Stomach (tissue), 9 donors: ENCODE results near the gene JAGN1. TPM values are rescaled to one million over a fixed set of nuclear protein-coding genes. Genes with fewer than 3 reads are reported as not detected.

Source experiments
- DNase-seq, 2 donors: peaks; one replicate each; pipeline versions ENCODE4 v3.0.0 to v3.0.0-alpha.2; 2013 to 2019
- H3K27ac ChIP-seq, 5 donors: fragments of 200-600 bp in 4 of 5; sonication (generic) in 4 of 5; one replicate each; pipeline ENCODE4 v1.5.1; 2013 to 2019; ENCODE audit warnings: mild to moderate bottlenecking in 1 of 5, moderate library complexity in 1 of 5
- H3K27me3 ChIP-seq, 3 donors: fragments of 200-600 bp; sonication (generic); one replicate each; pipeline ENCODE4 v1.5.1; 2017 to 2019; ENCODE audit warnings: mixed run types in 1 of 3
- H3K36me3 ChIP-seq, 4 donors: fragments of 200-600 bp; sonication (generic); 1 replicate in 3 of 4; 2 replicates in 1 of 4; pipeline ENCODE4 v1.5.1; 2016 to 2019
- H3K4me1 ChIP-seq, 4 donors: fragments of 200-600 bp; sonication (generic); one replicate each; pipeline ENCODE4 v1.5.1; 2016 to 2019
- H3K4me3 ChIP-seq, 4 donors: fragments of 200-600 bp; sonication (generic) in 3 of 4; one replicate each; pipeline ENCODE4 v1.5.1; 2016 to 2019; ENCODE audit warnings: mild to moderate bottlenecking in 1 of 4
- H3K9me3 ChIP-seq, 4 donors: fragments of 200-600 bp; sonication (generic); one replicate each; pipeline ENCODE4 v1.5.1; 2016 to 2019
- CTCF ChIP-seq, 7 experiments: fragments of 450-650 bp in 4 of 7; fragments of 200-600 bp in 3 of 7; sonication (generic) in 3 of 7; IDR thresholded peaks; one replicate each; pipeline ENCODE4 v1.5.1; 2016 to 2019; ENCODE audit warnings: antibody characterized with exemption in 7 of 7, control low read depth in 2 of 7, mild to moderate bottlenecking in 1 of 7
- EP300 ChIP-seq: sonication (generic); formaldehyde crosslinking; IDR thresholded peaks from one replicate; pipeline ENCODE4 v1.6.1; 2017; ENCODE audit warnings: antibody characterized with exemption
- POLR2A ChIP-seq, 4 donors: fragments of 450-650 bp; IDR thresholded peaks; one replicate each; pipeline ENCODE4 v1.6.1; 2016; ENCODE audit warnings: antibody characterized with exemption in 4 of 4, control low read depth in 2 of 4, mild to moderate bottlenecking in 1 of 4, moderate library complexity in 1 of 4
- POLR2AphosphoS5 ChIP-seq, 3 donors: sonication (generic); formaldehyde crosslinking; IDR thresholded peaks; one replicate each; pipeline ENCODE4 v1.6.1; 2016; ENCODE audit warnings: antibody characterized with exemption in 3 of 3
- WGBS, 5 donors: extraction: QIAGEN DNeasy Blood & Tissue Kit in 3 of 5; methylation state at CpG; one replicate each; pipeline versions ENCODE4 v1.1.5 to v1.1.7; 2013 to 2018; 5-methylcytosine and 5-hydroxymethylcytosine counted together
- intact Hi-C: fragments of 100-400 bp; cut with DNase I; formaldehyde crosslinking; loops from one replicate; pipeline ENCODE4 v1.15.1; 2023; ENCODE audit warnings: low total_unique reads
- polyA plus RNA-seq, 3 donors: library from polyadenylated mRNA; stranded (reverse); fragments of 200-250 nt; gene quantifications; one replicate each; pipeline ENCODE4 v1.2.3, GENCODE V29; 2013
- total RNA-seq, 5 donors: library from RNA; depleted of rRNA; stranded (reverse); fragments of >200 nt; gene quantifications; one replicate each; pipeline versions ENCODE4 v1.1.0 to v1.2.3, GENCODE V29; 2014 to 2016
- donor health status: healthy with polysubstance abuse.
- donor health status: Bipolar disorder and iron deficiency.
- donor health status: healthy.

JAGN1 gene
- total and polyA plus RNA-seq, 8 donors: 9.4 to 56.6 (median 26.5) TPM; not detected in 1

GRCh38 chr3:9930804-9931418 lies 40.5 kb downstream of the JAGN1 start:
- H3K36me3 ChIP-seq: peaks cover 0 to 49% (median 38%) of the 10 kb centered on the region in 4 donors
- no peak for TF ChIP-seq EP300
- TF ChIP-seq CTCF (IDR thresholded peaks at IDR 0.05): peak in 1 of 7 experiments; percentile 6
- TF ChIP-seq POLR2AphosphoS5 (IDR thresholded peaks at IDR 0.05): no peak
- no peak for TF ChIP-seq POLR2A (IDR thresholded peaks at IDR 0.05)
- no peaks in the 10 kb centered on the region for H3K27me3 ChIP-seq
- peaks cover 12 to 37% (median 34%) of the 10 kb centered on the region in 4 donors for H3K4me1 ChIP-seq
- intact Hi-C loops: no loop called here
- no peak overlapping the region for H3K4me3 ChIP-seq
- WGBS, 5 donors: 93 to 97% (median 95%) methylated on average over 4 of the region's 4 CpGs
- H3K27ac ChIP-seq: no peak overlapping the region
- H3K9me3 ChIP-seq: no peaks in the 10 kb centered on the region
- DNase-seq: no peak

DNA sequence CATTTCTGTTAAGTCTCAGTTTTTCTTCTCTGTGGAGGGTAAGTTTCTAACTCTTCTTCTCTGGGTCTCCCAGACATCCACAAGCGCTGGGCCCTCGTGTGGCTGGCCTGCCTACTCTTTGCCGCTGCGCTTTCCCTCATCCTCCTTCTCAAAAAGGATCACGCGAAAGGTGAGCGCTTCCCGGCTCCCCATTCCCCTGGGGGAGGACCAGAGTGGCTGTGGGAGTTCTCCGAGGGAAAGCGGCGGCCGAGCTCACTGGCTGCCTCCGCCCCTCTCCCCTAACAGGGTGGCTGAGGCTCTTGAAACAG lies 42.1 kb downstream of the JAGN1 start:
- intact Hi-C loops: no loop called here
- Histone ChIP-seq H3K4me1 (peaks cover 12 to 51% (median 45%) of the 10 kb centered on the region in 4 donors), H3K36me3 (peaks cover 0 to 51% (median 38%) of the 10 kb centered on the region in 4 donors), H3K4me3 (peak overlapping the region; percentile 64 to 78 (median 76)), H3K27ac (peak overlapping the region; percentile 93 to 98 (median 95)), H3K9me3 (no peaks in the 10 kb centered on the region), H3K27me3 (no peaks in the 10 kb centered on the region)
- WGBS, 5 donors: 3 to 10% (median 7%) methylated on average over 8 to 13 of the region's 13 CpGs
- peak in 1 of 3 donors; percentile 7 for TF ChIP-seq POLR2AphosphoS5 (IDR thresholded peaks at IDR 0.05)
- TF ChIP-seq POLR2A (IDR thresholded peaks at IDR 0.05): no peak
- DNase-seq: no peak

DNA sequence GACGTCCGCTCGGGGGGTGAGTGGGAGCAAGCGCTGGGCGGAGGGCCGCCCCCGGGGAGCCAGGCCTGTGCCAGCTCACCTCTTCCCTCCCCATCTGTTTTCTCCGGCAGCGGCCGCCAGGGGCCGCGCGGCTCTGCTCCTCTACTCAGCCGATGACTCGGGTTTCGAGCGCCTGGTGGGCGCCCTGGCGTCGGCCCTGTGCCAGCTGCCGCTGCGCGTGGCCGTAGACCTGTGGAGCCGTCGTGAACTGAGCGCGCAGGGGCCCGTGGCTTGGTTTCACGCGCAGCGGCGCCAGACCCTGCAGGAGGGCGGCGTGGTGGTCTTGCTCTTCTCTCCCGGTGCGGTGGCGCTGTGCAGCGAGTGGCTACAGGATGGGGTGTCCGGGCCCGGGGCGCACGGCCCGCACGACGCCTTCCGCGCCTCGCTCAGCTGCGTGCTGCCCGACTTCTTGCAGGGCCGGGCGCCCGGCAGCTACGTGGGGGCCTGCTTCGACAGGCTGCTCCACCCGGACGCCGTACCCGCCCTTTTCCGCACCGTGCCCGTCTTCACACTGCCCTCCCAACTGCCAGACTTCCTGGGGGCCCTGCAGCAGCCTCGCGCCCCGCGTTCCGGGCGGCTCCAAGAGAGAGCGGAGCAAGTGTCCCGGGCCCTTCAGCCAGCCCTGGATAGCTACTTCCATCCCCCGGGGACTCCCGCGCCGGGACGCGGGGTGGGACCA lies 42.6 kb downstream of the JAGN1 start:
- Histone ChIP-seq H3K27ac (peak overlapping the region; percentile 93 to 98 (median 95)), H3K4me3 (peak overlapping the region; percentile 64 to 78 (median 76)), H3K9me3 (no peaks in the 10 kb centered on the region), H3K36me3 (peaks cover 3 to 51% (median 41%) of the 10 kb centered on the region in 4 donors), H3K4me1 (peaks cover 12 to 53% (median 47%) of the 10 kb centered on the region in 4 donors), H3K27me3 (no peaks in the 10 kb centered on the region)
- 0 to 1% (median 0%) methylated on average over 14 to 77 of the region's 77 CpGs for WGBS, 5 donors
- intact Hi-C loops: no loop called here
- DNase-seq: peak; percentile 83 to 94
- TF ChIP-seq CTCF (IDR thresholded peaks at IDR 0.05) (peak in 5 of 7 experiments; percentile 65 to 82 (median 72)), EP300 (no peak), POLR2AphosphoS5 (IDR thresholded peaks at IDR 0.05) (peak; percentile 0 to 57 (median 1))

DNA sequence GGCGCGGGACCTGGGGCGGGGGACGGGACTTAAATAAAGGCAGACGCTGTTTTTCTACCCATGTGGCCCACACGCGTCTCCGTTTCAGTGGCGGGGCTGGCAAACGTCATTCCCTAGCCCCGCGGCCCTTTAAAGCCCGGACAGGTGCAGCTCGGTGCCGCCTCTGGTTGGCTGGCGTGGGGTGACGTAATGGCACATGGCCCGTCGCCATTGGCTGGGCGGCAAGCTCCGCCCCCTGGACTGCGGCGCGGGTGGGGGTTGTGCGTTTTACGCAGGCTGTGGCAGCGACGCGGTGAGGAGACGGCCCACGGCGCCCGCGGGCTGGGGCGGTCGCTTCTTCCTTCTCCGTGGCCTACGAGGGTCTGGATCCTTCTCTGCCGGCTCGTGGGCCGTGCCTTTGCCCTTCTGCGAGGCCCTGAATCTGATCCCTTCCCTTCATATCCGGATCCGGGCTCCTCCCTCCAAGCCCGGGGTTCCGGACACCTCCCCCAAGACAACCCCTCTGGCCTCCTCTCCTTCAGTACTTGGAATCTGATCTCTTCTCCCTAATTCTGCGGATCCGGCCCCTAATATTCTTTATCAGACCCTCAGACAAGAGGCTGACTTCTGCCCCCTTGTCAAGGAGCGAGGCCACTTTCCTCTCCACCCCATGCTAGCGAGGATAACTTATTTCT lies 43.3 kb downstream of the JAGN1 start, which contains the start of gene CRELD1:
Gene CRELD1 (plus strand): TSS at position 274 of the 674 bp plus-strand sequence. CDS start 605 bp downstream, outside the sequence.
- H3K4me1 ChIP-seq: peaks cover 12 to 53% (median 47%) of the 10 kb centered on the region in 4 donors
- intact Hi-C loops: no loop called here
- 0 to 1% (median 0%) methylated on average over 31 to 50 of the region's 50 CpGs for WGBS, 5 donors
- peaks cover 9 to 51% (median 40%) of the 10 kb centered on the region in 4 donors for H3K36me3 ChIP-seq
- H3K9me3 ChIP-seq: no peaks in the 10 kb centered on the region
- peak; percentile 98 to 99 for DNase-seq
- peak within 1 kb of the TSS; percentile 64 to 78 (median 76) for H3K4me3 ChIP-seq
- peak within 1 kb of the TSS; percentile 93 to 98 (median 95) for H3K27ac ChIP-seq
- TF ChIP-seq POLR2AphosphoS5 (IDR thresholded peaks at IDR 0.05) (peak; percentile 91 to 96 (median 93)), EP300 (no peak), POLR2A (IDR thresholded peaks at IDR 0.05) (peak in 2 of 4 donors; percentile 12 to 83), CTCF (IDR thresholded peaks at IDR 0.05) (no peak)
- no peaks in the 10 kb centered on the region for H3K27me3 ChIP-seq
